Kidney (tissue), 14 donors: ENCODE results near the gene TIPARP. TPM values are rescaled to one million over a fixed set of nuclear protein-coding genes. Genes with fewer than 3 reads are reported as not detected.

ENCODE experiments used
- DNase-seq, 5 donors: peaks; one replicate each; pipeline ENCODE4 v3.0.0-alpha.2; 2013 to 2020
- FAIRE-seq: peaks from 2 replicates; lab custom pipeline; 2012; peaks lifted over from hg19 to GRCh38; lab: Jason Lieb, UNC
- H3K27ac ChIP-seq, 2 donors: one replicate each; pipeline ENCODE4 v1.7.0; 2013; ENCODE audit warnings: low read depth in 2 of 2, low read length in 2 of 2, inconsistent platforms in 1 of 2
- H3K27me3 ChIP-seq: one replicate; pipeline ENCODE4 v1.7.1; 2013; ENCODE audit warnings: low read length, inconsistent platforms; ENCODE audit not compliant: control insufficient read depth, insufficient read depth
- H3K36me3 ChIP-seq, 3 donors: one replicate each; pipeline versions ENCODE4 v1.7.0 to v1.7.1; 2013; ENCODE audit warnings: low read length in 3 of 3, control low read depth in 1 of 3, inconsistent platforms in 1 of 3; ENCODE audit not compliant: insufficient read depth in 3 of 3, control insufficient read depth in 2 of 3
- H3K4me1 ChIP-seq, 3 donors: one replicate each; pipeline versions ENCODE4 v1.7.0 to v1.7.1; 2013; ENCODE audit warnings: low read length in 3 of 3, inconsistent platforms in 1 of 3, low read depth in 1 of 3; ENCODE audit not compliant: control insufficient read depth in 2 of 3, insufficient read depth in 2 of 3
- H3K4me3 ChIP-seq, 3 donors: one replicate each; pipeline versions ENCODE4 v1.7.0 to v1.8.1; 2013; ENCODE audit warnings: low read length in 3 of 3, control low read depth in 1 of 3, inconsistent platforms in 1 of 3
- H3K9ac ChIP-seq, 3 donors: one replicate each; pipeline versions ENCODE4 v1.7.0 to v1.7.1; 2013; ENCODE audit warnings: low read length in 3 of 3, control low read depth in 1 of 3, inconsistent platforms in 1 of 3
- H3K9me3 ChIP-seq, 3 donors: one replicate each; pipeline versions ENCODE4 v1.7.0 to v1.7.1; 2013; ENCODE audit warnings: low read length in 3 of 3, control low read depth in 1 of 3, inconsistent platforms in 1 of 3; ENCODE audit not compliant: control insufficient read depth in 2 of 3, insufficient read depth in 1 of 3
- intact Hi-C: fragments of 100-400 bp; cut with DNase I; formaldehyde crosslinking; loops from one replicate; pipeline ENCODE4 v1.11.1; 2022
- polyA plus RNA-seq: library from polyadenylated mRNA; stranded (reverse); fragments of 350-450 nt; fragmentation: Illumina TruSeq; extraction: RNeasy Lipid Tissue Mini Kit (QIAGEN cat#74804); gene quantifications from one replicate; pipeline ENCODE4 v1.2.3, GENCODE V29; 2014; ENCODE audit warnings: low read depth, low replicate concordance; ENCODE audit not compliant: insufficient read depth
- total RNA-seq: library from RNA; stranded (reverse); fragmentation: NEBNext Ultra II Directional; extraction: Animal tissue kit (Norgen Biotek cat#: 25700); gene quantifications from one replicate; pipeline ENCODE4 v1.2.1, GENCODE V29; 2021
- TF ChIP-seq, protein P1 (sequence below): IDR thresholded peaks from 3 replicates; pipeline ENCODE4 v1.5.1; 2012; ENCODE audit warnings: mild to moderate bottlenecking, moderate library complexity, borderline replicate concordance; ENCODE audit not compliant: insufficient read depth; ENCODE audit errors: extremely low read depth
- donor health status: control.
- donor health status: control.
- donor health status: control.
- donor health status: control.
- donor health status: control.
- donor health status: DM: yes; HTN: yes; CAD: no.
- donor health status: Normal renal cell carcinoma (clear cell type).

The TIPARP gene
- total and polyA plus RNA-seq, 2 donors from 2014 or later = 9.5 to 21.8 TPM

DNA sequence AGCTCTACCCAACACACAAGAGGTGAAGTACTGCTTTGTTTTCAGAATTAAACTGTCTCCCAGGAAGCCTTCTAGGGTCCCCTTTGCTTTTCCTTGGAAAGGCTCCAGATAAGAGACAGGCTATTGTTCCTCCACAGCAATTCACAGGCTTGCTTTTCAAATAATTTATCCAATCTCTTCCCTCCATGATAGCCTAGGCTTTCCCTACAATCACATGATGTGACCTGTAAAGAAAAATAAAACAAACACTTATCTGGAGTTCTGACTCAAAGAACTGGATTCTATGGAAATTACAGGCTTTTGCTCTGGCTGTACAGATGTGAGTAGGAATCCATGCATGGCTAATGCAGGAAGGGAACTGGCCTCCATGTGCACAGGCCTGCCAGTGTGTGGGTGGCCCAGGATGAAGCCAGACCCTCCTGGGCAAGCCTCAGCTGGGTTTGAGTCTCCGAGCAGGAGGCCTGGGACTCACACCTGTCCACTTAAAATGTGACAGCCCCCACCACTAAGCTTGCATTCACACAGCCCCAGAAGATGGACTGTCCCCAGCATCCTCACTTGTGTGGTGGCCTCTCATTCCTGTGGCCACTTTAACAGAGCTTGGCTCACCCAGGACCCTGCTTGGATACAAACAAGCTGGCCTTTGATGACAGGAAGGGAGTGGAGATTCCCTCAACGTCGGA is 75.9 kb downstream of the TIPARP start:
- H3K27me3 ChIP-seq = no peaks in the 10 kb centered on the region
- intact Hi-C loops = no loop called here
- peak overlapping the region in 1 of 3 donors; percentile 19 for H3K4me3 ChIP-seq
- peaks cover 0 to 3% (median 2%) of the 10 kb centered on the region in 3 donors for H3K4me1 ChIP-seq
- FAIRE-seq = no peak
- no peaks in the 10 kb centered on the region for H3K36me3 ChIP-seq
- no peaks in the 10 kb centered on the region for H3K9me3 ChIP-seq
- peak in 4 of 5 donors; percentile 33 to 67 (median 50) for DNase-seq
- H3K27ac ChIP-seq = no peak overlapping the region
- TF ChIP-seq, protein P1, sequence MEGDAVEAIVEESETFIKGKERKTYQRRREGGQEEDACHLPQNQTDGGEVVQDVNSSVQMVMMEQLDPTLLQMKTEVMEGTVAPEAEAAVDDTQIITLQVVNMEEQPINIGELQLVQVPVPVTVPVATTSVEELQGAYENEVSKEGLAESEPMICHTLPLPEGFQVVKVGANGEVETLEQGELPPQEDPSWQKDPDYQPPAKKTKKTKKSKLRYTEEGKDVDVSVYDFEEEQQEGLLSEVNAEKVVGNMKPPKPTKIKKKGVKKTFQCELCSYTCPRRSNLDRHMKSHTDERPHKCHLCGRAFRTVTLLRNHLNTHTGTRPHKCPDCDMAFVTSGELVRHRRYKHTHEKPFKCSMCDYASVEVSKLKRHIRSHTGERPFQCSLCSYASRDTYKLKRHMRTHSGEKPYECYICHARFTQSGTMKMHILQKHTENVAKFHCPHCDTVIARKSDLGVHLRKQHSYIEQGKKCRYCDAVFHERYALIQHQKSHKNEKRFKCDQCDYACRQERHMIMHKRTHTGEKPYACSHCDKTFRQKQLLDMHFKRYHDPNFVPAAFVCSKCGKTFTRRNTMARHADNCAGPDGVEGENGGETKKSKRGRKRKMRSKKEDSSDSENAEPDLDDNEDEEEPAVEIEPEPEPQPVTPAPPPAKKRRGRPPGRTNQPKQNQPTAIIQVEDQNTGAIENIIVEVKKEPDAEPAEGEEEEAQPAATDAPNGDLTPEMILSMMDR = no peak
- no peak overlapping the region for H3K9ac ChIP-seq

DNA sequence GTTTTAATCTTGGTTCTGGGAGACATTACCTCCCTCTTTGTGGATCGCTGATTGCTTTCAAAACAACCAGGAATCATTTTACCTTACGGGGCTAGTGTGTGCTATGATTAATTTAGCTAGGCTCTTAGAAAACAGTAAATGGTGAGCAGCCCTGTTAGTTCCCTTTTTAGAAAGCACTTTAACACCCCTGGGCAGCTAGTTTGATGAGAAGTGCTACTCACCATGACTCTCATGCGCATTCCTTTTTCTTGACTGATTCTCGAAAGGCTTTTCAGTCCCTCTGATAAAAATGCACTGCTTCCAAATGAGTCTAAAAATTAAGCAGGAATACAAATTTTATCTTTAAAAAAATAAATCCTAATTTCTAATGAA is 76.5 kb downstream of the TIPARP start:
- Histone ChIP-seq H3K9ac (no peak overlapping the region), H3K4me3 (peak overlapping the region in 1 of 3 donors; percentile 19), H3K4me1 (peaks cover 0 to 3% (median 2%) of the 10 kb centered on the region in 3 donors), H3K9me3 (no peaks in the 10 kb centered on the region), H3K27ac (no peak overlapping the region), H3K27me3 (no peaks in the 10 kb centered on the region), H3K36me3 (no peaks in the 10 kb centered on the region)
- TF ChIP-seq, protein P1 = no peak
- DNase-seq (no peak), FAIRE-seq (no peak)
- intact Hi-C loops = no loop called here

DNA sequence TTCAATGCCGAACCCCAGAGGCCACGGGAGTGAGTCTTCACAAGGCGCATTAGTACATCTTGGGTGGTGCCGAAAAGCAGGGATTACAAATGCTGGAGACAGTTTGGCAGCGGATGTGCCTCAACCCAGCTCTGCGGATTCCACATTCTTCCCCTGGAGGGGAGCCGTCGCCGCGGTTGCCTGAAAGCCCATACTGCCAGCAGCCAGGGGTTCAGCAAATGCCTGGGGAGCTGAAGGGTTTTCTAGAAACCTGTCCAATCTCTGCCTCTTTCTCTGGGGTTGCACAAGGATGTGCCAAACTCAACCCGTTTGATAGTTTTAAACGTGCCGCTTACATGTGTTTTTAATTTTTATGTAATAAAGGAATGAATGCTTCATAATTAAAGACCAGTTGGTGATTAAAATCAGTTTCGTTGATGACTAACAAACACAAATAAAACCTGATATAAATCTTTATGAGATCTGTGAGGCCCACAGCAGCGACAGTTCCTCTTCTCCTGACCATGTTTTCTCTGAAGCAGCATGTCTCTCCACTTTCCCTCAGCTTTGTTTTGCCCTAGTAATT is 77.2 kb downstream of the TIPARP start:
- no peak overlapping the region for H3K27ac ChIP-seq
- H3K9me3 ChIP-seq = no peaks in the 10 kb centered on the region
- peaks cover 0 to 3% (median 2%) of the 10 kb centered on the region in 3 donors for H3K4me1 ChIP-seq
- H3K36me3 ChIP-seq = no peaks in the 10 kb centered on the region
- no peak overlapping the region for H3K9ac ChIP-seq
- H3K4me3 ChIP-seq = peak overlapping the region in 2 of 3 donors; percentile 39 to 40
- peak; percentile 32 to 79 (median 53) for DNase-seq
- intact Hi-C loops = no loop called here
- H3K27me3 ChIP-seq = no peaks in the 10 kb centered on the region
- no peak for FAIRE-seq
- TF ChIP-seq, protein P1 = no peak

Other genes starting within 250 kb of the TIPARP start
- 132 TPM for gene SSR3, start 119.5 kb upstream of the TIPARP start, total RNA-seq
- gene SSR3, start 119.5 kb upstream of the TIPARP start, polyA plus RNA-seq = 150 TPM
- 1.6 TPM for gene LEKR1, start 151.8 kb downstream of the TIPARP start, total RNA-seq
- 1.8 TPM for gene LEKR1, start 151.8 kb downstream of the TIPARP start, polyA plus RNA-seq